MCF 10A (cell line): ENCODE results near the gene TTLL8. TPM values are rescaled to one million over a fixed set of nuclear protein-coding genes. Genes with fewer than 3 reads are reported as not detected.

ENCODE experiments used
- BruUV-seq: library from RNA; stranded (reverse); fragments of 400-500 nt; replicated peaks from 2 replicates; lab custom pipeline; 2021; lab: Mats Ljungman, UMichigan
- CTCF ChIA-PET: fragments of 300-600 bp; sonication (Branson Sonifier 250); formaldehyde crosslinking; extraction: SDS; loops from one replicate; lab custom pipeline; 2021; ENCODE audit warnings: antibody characterized with exemption, inconsistent platforms; lab: Yijun Ruan, JAX
- POLR2A ChIA-PET: fragments of 300-600, 350-650 bp; sonication (Branson Sonifier 250); formaldehyde crosslinking; extraction: SDS; loops from one replicate; lab custom pipeline; 2020; ENCODE audit warnings: antibody characterized with exemption, inconsistent platforms; lab: Yijun Ruan, JAX
- DNase-seq: peaks from one replicate; pipeline ENCODE4 v3.0.0-alpha.2; 2018; ENCODE audit not compliant: unreplicated experiment
- H3K27ac Mint-ChIP-seq: one replicate; pipeline ENCODE4 v1.8.0; 2022; ENCODE audit warnings: mild to moderate bottlenecking, low read depth, mixed read lengths; ENCODE audit not compliant: unreplicated experiment
- H3K27me3 Mint-ChIP-seq: one replicate; pipeline ENCODE4 v1.8.0; 2022; ENCODE audit warnings: mixed read lengths; ENCODE audit not compliant: insufficient read depth, unreplicated experiment
- H3K36me3 Mint-ChIP-seq: one replicate; pipeline ENCODE4 v1.8.0; 2022; ENCODE audit warnings: mild to moderate bottlenecking, moderate library complexity, mixed read lengths; ENCODE audit not compliant: insufficient read depth, unreplicated experiment
- H3K4me1 Mint-ChIP-seq: one replicate; pipeline ENCODE4 v1.8.0; 2022; ENCODE audit warnings: mixed read lengths; ENCODE audit not compliant: insufficient read depth, unreplicated experiment
- H3K4me3 Mint-ChIP-seq: one replicate; pipeline ENCODE4 v1.8.0; 2022; ENCODE audit warnings: mild to moderate bottlenecking, moderate library complexity, mixed read lengths; ENCODE audit not compliant: unreplicated experiment
- H3K9me3 Mint-ChIP-seq: one replicate; pipeline ENCODE4 v1.8.0; 2022; ENCODE audit warnings: mixed read lengths; ENCODE audit not compliant: unreplicated experiment
- CTCF ChIP-seq: fragments of 200-600 bp; IDR thresholded peaks from one replicate; pipeline ENCODE4 v1.8.0; 2022; ENCODE audit warnings: antibody characterized with exemption, mild to moderate bottlenecking; ENCODE audit not compliant: unreplicated experiment
- intact Hi-C: fragments of 100-400 bp; cut with micrococcal nuclease; formaldehyde crosslinking; loops from 2 replicates; pipeline ENCODE4 v1.14.1; 2022
- total RNA-seq: library from RNA; stranded (reverse); gene quantifications from 2 replicates; pipeline ENCODE4 v1.2.3, GENCODE V29; 2022

Gene TTLL8
- total RNA-seq, 1 experiment from 2014 or later = not detected

GRCh38 chr22:50086526-50086925 is 28.4 kb upstream of the TTLL8 start:
- Mint-ChIP-seq H3K4me3 (no peak overlapping the region), H3K27me3 (peaks cover 1% of the 10 kb centered on the region), H3K4me1 (peaks cover 8% of the 10 kb centered on the region), H3K9me3 (peaks cover 8% of the 10 kb centered on the region), H3K36me3 (no peaks in the 10 kb centered on the region), H3K27ac (no peak overlapping the region)
- DNase-seq = no peak
- ChIA-PET CTCF (interaction anchor here (1.0 kb wide), 1 partner anchor 60 kb away, joined by 3 read pairs; no protein-coding TSS in a partner anchor), POLR2A (no interaction called here)
- intact Hi-C loops = no loop called here
- no peak for TF ChIP-seq CTCF
- BruUV-seq = no TSS peak

GRCh38 chr22:50085211-50085972 is 27.3 kb upstream of the TTLL8 start, which contains the start of gene MLC1:
TSS of gene MLC1 (minus strand) at chr22:50085426. CDS start at chr22:50084902, 524 bp downstream.
- ChIA-PET CTCF (no interaction called here), POLR2A (interaction anchor here (0.7 kb wide), 1 partner anchor 20 kb away, joined by 3 read pairs; no protein-coding TSS in a partner anchor)
- no peak for TF ChIP-seq CTCF
- Mint-ChIP-seq H3K27ac (no peak within 1 kb of the TSS), H3K27me3 (no peaks in the 10 kb centered on the region), H3K36me3 (no peaks in the 10 kb centered on the region), H3K4me1 (peaks cover 8% of the 10 kb centered on the region), H3K9me3 (peaks cover 8% of the 10 kb centered on the region), H3K4me3 (no peak within 1 kb of the TSS)
- intact Hi-C loops = no loop called here
- no peak for DNase-seq
- no TSS peak for BruUV-seq

GRCh38 chr22:50084614-50085021 is 26.5 kb upstream of the TTLL8 start:
- CTCF ChIA-PET = no interaction called here
- no peak overlapping the region for H3K4me3 Mint-ChIP-seq
- H3K27me3 Mint-ChIP-seq = no peaks in the 10 kb centered on the region
- POLR2A ChIA-PET = interaction anchor here (0.9 to 1.2 kb wide), 3 partner anchors 9 to 102 kb away, joined by 3 to 4 read pairs (median 3); no protein-coding TSS in a partner anchor
- peaks cover 8% of the 10 kb centered on the region for H3K4me1 Mint-ChIP-seq
- H3K9me3 Mint-ChIP-seq = peaks cover 8% of the 10 kb centered on the region
- H3K27ac Mint-ChIP-seq = no peak overlapping the region
- intact Hi-C loops = no loop called here
- no peak for DNase-seq
- TF ChIP-seq CTCF = no peak
- no TSS peak for BruUV-seq
- H3K36me3 Mint-ChIP-seq = no peaks in the 10 kb centered on the region

GRCh38 chr22:50084080-50084477 is 26.0 kb upstream of the TTLL8 start:
- ChIA-PET CTCF (no interaction called here), POLR2A (interaction anchor here (0.9 to 1.2 kb wide), 3 partner anchors 10 to 103 kb away, joined by 3 to 4 read pairs (median 3); no protein-coding TSS in a partner anchor)
- Mint-ChIP-seq H3K36me3 (no peaks in the 10 kb centered on the region), H3K27ac (no peak overlapping the region), H3K4me1 (peaks cover 8% of the 10 kb centered on the region), H3K4me3 (no peak overlapping the region), H3K9me3 (peaks cover 8% of the 10 kb centered on the region), H3K27me3 (no peaks in the 10 kb centered on the region)
- DNase-seq = no peak
- BruUV-seq = no TSS peak
- no peak for TF ChIP-seq CTCF
- intact Hi-C loops = no loop called here
